NCI-H146 (cell line): ENCODE measurements around the gene SURF4.
"Not testable (repeated sequence)": the region's sequence is repeated elsewhere in the genome, so short reads cannot be mapped to it uniquely, and the experiment has no call there.

ENCODE experiments used
- DNase-seq: peaks from one replicate; lab custom pipeline; 2025; lab: John Stamatoyannopoulos, UW

SURF4 gene

GRCh38 chr9:133352635-133353340 is 23.1 kb downstream of the SURF4 start:
- DNase-seq: no peak

GRCh38 chr9:133351908-133352634 is 23.8 kb downstream of the SURF4 start:
- no peak for DNase-seq

- DNase-seq: no peak
Observed at GRCh38 chr9:133351526-133351907, 24.3 kb downstream of the SURF4 start.

GRCh38 chr9:133349965-133350616 is 25.8 kb downstream of the SURF4 start:
- no peak for DNase-seq

GRCh38 chr9:133348718-133349573 is 26.9 kb downstream of the SURF4 start:
- DNase-seq: no peak

GRCh38 chr9:133347985-133348717 is 27.7 kb downstream of the SURF4 start, which contains the start of the genes MED22 and RPL7A:
Gene MED22, minus strand, starts transcription at chr9:133348131. Its CDS starts 1,469 bp downstream, at chr9:133346662.
Gene RPL7A, plus strand, starts transcription at chr9:133348218. Its CDS starts 26 bp downstream, at chr9:133348244.
- peak; percentile 91 for DNase-seq

- DNase-seq: peak; percentile 35
Observed at GRCh38 chr9:133347515-133347984, 28.3 kb downstream of the SURF4 start.

GRCh38 chr9:133346021-133346785 is 29.7 kb downstream of the SURF4 start:
- no peak for DNase-seq

- no peak for DNase-seq
Observed at GRCh38 chr9:133345596-133345995, 30.3 kb downstream of the SURF4 start.

- no peak for DNase-seq
Observed at GRCh38 chr9:133344979-133345378, 30.9 kb downstream of the SURF4 start.

GRCh38 chr9:133344071-133344470 is 31.8 kb downstream of the SURF4 start:
- DNase-seq: no peak

- no peak for DNase-seq
Observed at GRCh38 chr9:133342570-133342969, 33.3 kb downstream of the SURF4 start.

- DNase-seq: no peak
Observed at GRCh38 chr9:133342069-133342406, 33.8 kb downstream of the SURF4 start.

- no peak for DNase-seq
Observed at GRCh38 chr9:133341369-133342068, 34.3 kb downstream of the SURF4 start.

GRCh38 chr9:133340916-133341315 is 34.9 kb downstream of the SURF4 start:
- DNase-seq: no peak

- DNase-seq: no peak
Observed at GRCh38 chr9:133340256-133340655, 35.6 kb downstream of the SURF4 start.

GRCh38 chr9:133339641-133340040 is 36.2 kb downstream of the SURF4 start:
- DNase-seq: no peak

- peak; percentile 87 for DNase-seq
Observed at GRCh38 chr9:133335924-133336811, 39.7 kb downstream of the SURF4 start, which contains the start of gene SURF6. Gene SURF6, minus strand, starts transcription at chr9:133336188. Its CDS starts 56 bp downstream, at chr9:133336132.

- not testable (repeated sequence) for DNase-seq
Observed at GRCh38 chr9:133334888-133335287, 41.0 kb downstream of the SURF4 start.
